PC-3 (cell line): Measurements from ENCODE around the gene HHAT.

Experiments
- CTCF ChIP-seq: fragments of 300-600 bp; sonication (generic); conservative IDR thresholded peaks from 2 replicates; pipeline ENCODE4 v1.5.1; 2017; ENCODE audit warnings: antibody characterized with exemption, low read depth, mild to moderate bottlenecking, low read length
- EZH2 ChIP-seq: fragments of 300-600 bp; sonication (generic); IDR thresholded peaks from one replicate; pipeline ENCODE4 v1.6.1; 2017; ENCODE audit warnings: antibody characterized with exemption, mild to moderate bottlenecking, low read length; ENCODE audit not compliant: unreplicated experiment

- TF ChIP-seq CTCF (no peak), EZH2 (no peak)
Observed at GRCh38 chr1:210487021-210487420, 158.3 kb downstream of the HHAT start.
